Measurements from ENCODE around the gene HSD17B8.

The HSD17B8 gene

DNA sequence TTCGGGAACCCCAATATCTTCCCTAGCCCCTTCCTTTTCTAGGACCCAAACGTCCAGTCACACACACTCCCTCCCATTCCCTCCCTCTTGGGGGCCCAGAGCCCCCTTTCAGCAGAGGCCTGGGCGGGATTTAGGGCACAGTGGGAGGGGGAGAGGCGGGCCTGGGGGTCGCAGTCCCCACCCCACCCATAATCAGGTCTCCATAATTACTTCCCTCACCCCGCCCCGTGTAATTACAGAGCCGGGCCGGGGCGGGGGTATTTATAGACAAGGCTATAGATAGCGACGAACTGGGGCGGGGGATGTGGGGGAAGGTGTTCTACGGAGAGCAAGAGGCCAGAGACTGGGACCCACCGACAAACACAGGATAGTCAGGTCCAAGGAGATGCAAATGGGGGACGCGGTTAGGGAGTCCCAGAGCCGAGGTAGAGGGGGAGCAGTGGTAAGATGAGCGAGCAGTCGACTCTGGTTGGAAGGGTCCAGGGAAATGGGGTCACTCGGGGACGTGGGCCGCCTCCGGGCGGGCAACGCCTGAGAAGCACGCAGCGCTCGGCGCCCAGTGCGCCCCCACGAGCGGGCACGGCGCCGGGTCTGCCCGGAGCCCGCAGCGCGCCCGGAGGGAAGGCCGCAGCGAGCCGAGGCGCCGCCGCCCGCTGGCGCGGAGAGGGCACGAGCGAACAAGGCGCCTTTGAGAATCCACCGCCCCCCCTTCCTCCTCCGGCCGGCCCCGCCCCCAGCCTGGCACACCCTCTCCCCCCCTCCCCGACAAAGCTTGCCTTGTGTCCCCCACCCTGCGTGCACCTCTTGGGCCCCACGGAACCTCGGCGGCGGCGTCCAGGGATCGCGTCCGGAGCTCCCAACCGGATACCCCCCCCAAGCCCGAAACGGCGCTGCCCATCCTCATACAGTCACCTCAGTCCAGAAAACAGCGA is 11.5 kb upstream of the HSD17B8 start:
- DNase-seq = peak in 1 of 3 donors; percentile 58

- DNase-seq = peak; percentile 46 to 49 (median 48)
These were observed 10.8 kb upstream of the HSD17B8 start for GRCh38 chr6:33193619-33194018.

GRCh38 chr6:33194431-33194979 is 9.9 kb upstream of the HSD17B8 start:
- DNase-seq = no peak

DNA sequence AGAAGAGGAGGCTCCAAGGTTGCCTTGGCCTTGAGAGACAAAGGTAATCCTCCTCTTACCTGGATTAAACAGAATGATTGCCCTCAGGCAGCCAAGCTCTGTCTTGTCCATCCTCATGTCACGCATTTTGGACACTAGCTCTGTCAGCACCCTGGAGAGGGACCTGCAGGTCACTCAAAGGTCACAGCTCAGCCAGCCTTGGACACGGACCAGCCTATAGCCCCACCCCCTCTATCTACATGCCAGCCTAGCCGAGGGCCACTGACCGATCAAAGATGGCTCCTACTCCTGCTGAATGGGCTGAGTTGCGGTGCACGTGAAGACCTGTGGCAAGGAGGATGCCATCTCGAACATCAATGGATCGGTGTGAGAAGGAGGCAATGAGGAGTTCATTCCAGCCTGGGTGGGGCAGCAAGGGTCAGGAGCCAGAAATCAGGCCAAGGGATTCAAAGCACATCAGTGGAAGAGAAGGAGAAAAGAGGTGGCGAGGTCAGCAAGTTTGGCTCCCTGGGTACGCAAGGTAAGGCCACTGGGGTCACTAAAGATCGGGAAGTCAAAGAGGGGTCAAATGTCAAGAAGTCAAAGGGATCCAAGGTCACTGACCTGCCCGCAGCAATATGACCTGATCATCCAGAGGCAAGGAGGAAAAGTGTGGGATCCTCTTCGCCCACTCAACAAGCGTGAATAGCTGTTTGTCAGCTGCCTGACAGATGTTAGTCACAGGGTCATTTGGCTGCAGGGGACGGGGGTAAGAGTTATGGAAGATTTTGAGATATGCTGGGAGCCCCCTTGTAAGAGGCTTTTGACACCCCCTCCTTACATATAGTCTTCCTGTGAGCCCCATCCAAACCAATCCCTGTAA is 8.9 kb upstream of the HSD17B8 start:
- peak; percentile 29 to 45 (median 44) for DNase-seq

GRCh38 chr6:33197431-33198048 is 6.9 kb upstream of the HSD17B8 start:
- peak; percentile 76 to 82 (median 76) for DNase-seq

GRCh38 chr6:33198159-33198852 is 6.1 kb upstream of the HSD17B8 start:
- no peak for DNase-seq

GRCh38 chr6:33198853-33199436 is 5.5 kb upstream of the HSD17B8 start:
- no peak for DNase-seq

- peak; percentile 81 to 94 (median 84) for DNase-seq
These were observed 4.7 kb upstream of the HSD17B8 start for GRCh38 chr6:33199687-33200218.

GRCh38 chr6:33200219-33201146 is 4.0 kb upstream of the HSD17B8 start, which contains the start of the genes RXRB and SLC39A7:
Gene RXRB (minus strand): TSS chr6:33200665. CDS start chr6:33200476, 189 bp downstream.
Gene SLC39A7 (plus strand): TSS chr6:33200867. CDS start chr6:33201246, 379 bp downstream.
- peak; percentile 99 to 100 (median 100) for DNase-seq

GRCh38 chr6:33201147-33201545 is 3.3 kb upstream of the HSD17B8 start:
- DNase-seq = peak; percentile 31 to 54 (median 42)

GRCh38 chr6:33201935-33202334 is 2.5 kb upstream of the HSD17B8 start:
- no peak for DNase-seq

- DNase-seq = no peak
These were observed 1.7 kb upstream of the HSD17B8 start for GRCh38 chr6:33202799-33203198.

- no peak for DNase-seq
These were observed 851 bp upstream of the HSD17B8 start for GRCh38 chr6:33203443-33204164.

DNA sequence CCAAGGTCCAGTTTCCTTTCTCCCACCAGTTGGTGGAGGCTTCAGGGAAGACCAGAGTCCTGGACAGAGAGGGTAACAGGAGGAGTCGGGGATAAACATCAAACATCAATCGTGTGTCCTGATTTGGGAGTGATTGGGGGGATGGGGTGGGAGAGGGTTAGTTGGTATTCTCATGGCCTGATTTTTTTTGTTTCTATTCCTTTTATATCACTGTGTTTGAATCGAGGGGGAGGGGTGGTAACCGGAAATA is 365 bp upstream of the HSD17B8 start:
- no peak for DNase-seq

DNA sequence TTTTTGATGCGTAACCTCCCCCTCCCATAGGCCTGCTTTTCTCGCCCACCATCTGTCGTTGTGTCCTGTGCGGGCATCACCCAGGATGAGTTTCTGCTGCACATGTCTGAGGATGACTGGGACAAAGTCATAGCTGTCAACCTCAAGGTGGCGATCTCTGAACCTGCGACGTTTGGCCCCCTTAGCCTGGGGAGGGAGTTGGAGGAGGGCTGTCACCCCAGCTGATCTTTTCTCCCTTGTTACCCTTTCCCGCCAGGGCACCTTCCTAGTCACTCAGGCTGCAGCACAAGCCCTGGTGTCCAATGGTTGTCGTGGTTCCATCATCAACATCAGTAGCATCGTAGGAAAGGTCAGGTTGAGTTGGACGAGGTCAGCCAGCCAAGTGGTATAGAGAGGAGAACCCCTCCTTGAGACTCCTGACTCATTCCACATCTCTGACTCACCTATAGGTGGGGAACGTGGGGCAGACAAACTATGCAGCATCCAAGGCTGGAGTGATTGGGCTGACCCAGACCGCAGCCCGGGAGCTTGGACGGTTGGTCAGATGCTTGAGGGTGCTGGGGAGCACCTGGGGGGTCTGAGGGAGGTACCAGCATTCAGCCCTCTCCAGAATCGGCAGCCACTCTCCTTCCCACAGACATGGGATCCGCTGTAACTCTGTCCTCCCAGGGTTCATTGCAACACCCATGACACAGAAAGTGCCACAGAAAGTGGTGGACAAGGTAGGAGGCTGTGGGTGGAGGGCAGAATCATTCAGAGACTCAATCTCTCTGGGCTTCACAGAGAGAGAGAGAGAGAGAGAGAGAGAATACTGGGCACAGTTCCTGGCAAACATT is 954 bp downstream of the HSD17B8 start:
- peak; percentile 35 to 51 (median 44) for DNase-seq

- no peak for DNase-seq
These were observed 1.8 kb downstream of the HSD17B8 start for GRCh38 chr6:33206027-33206863.

DNA sequence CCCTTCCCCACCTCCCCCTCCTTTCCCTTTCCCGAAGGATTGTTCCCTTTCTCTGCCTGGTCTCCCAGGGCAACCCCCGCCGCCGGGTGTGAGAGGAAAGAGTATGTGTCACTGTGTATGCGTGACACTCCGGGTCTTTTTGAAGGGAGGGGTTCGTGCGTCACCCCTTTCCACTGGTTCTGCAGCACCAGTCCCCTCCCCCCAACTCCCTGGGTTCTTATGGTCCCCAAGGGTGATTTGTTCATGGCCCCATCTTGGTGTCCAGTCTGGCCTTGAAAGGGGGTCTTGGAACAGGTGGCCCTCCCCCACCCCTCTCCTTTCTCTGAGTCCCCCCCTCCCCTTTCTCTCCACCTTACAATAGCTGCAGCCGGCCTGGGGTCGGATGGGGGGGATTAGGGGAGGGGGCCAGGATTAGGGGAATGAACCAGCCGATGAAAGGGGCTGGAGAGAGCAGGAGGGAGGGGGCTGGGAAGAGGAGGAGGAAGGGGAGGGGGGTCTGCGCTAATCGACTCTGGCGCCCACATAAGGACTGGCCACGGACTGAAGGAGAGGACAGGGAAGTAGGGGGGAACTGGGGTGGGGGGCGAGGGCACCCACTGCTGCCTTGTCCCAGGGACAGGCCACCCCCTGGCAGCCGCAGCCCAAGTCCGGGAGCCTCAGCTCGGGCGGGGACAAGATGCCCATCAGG is 2.6 kb downstream of the HSD17B8 start:
- peak in 2 of 3 donors; percentile 41 to 42 for DNase-seq

Data from suppressor macrophage treated with lipopolysaccharide for 1 hour (primary cell).